Upper lobe of right lung (tissue), 1 donor: Measurements from ENCODE around the gene PCDHGB5. TPM values are rescaled to one million over a fixed set of nuclear protein-coding genes. Genes with fewer than 3 reads are reported as not detected.

Experiments
- ATAC-seq: fragments of 200-7000 bp; cut with Tn5 transposase; one replicate; pipeline ENCODE4 v1.9.1; 2020; ENCODE audit warnings: mild to moderate bottlenecking, moderate library complexity
- DNase-seq: peaks from one replicate; pipeline ENCODE4 v3.0.0-alpha.2; 2020
- H3K27ac ChIP-seq: fragments of 200-600 bp; one replicate; pipeline ENCODE4 v1.8.0; 2022
- H3K27me3 ChIP-seq: fragments of 200-600 bp; one replicate; pipeline ENCODE4 v1.8.0; 2022; ENCODE audit warnings: mild to moderate bottlenecking
- H3K36me3 ChIP-seq: fragments of 200-600 bp; one replicate; pipeline ENCODE4 v1.8.0; 2022
- H3K4me1 ChIP-seq: fragments of 200-600 bp; one replicate; pipeline ENCODE4 v1.8.0; 2022
- H3K4me3 ChIP-seq: fragments of 200-600 bp; one replicate; pipeline ENCODE4 v1.8.0; 2022; ENCODE audit warnings: mild to moderate bottlenecking
- H3K9me3 ChIP-seq: fragments of 200-600 bp; one replicate; pipeline ENCODE4 v1.8.0; 2022
- CTCF ChIP-seq: fragments of 200-600 bp; IDR thresholded peaks from one replicate; pipeline ENCODE4 v1.8.0; 2022; ENCODE audit warnings: antibody characterized with exemption
- intact Hi-C: fragments of 100-400 bp; cut with DNase I; formaldehyde crosslinking; loops from one replicate; pipeline ENCODE4 v1.11.0; 2022
- total RNA-seq: library from RNA; stranded (reverse); fragmentation: NEBNext Ultra II Directional; extraction: Animal tissue kit (Norgen Biotek cat#: 25700); gene quantifications from one replicate; pipeline ENCODE4 v1.2.1, GENCODE V29; 2021
- donor health status: DM: no; HTN: yes; CAD: no; lungs with severe emphysema.

PCDHGB5 gene
- total RNA-seq, 1 donor from 2014 or later: 11.0 TPM

DNA sequence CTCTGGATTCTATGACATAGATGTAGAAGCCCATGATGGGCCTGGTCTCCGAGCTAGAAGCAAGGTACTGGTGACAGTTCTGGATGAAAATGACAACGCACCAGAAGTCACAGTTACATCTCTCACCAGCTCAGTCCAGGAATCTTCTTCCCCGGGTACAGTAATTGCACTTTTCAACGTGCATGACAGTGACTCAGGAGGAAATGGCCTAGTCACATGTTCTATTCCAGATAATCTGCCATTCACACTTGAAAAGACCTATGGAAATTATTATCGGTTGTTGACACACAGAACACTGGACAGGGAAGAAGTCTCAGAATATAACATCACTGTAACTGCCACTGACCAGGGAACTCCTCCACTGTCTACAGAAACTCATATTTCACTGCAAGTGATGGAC, 41.6 kb upstream of the PCDHGB5 start:
- DNase-seq (no peak), ATAC-seq (no peak)
- Histone ChIP-seq H3K27me3 (peaks cover 13% of the 10 kb centered on the region), H3K27ac (no peak overlapping the region), H3K4me3 (no peak overlapping the region), H3K36me3 (no peaks in the 10 kb centered on the region), H3K9me3 (peaks cover 20% of the 10 kb centered on the region), H3K4me1 (no peaks in the 10 kb centered on the region)
- intact Hi-C loops: no loop called here
- no peak for TF ChIP-seq CTCF

- no peak for DNase-seq
- no peak overlapping the region for H3K4me3 ChIP-seq
- peaks cover 20% of the 10 kb centered on the region for H3K9me3 ChIP-seq
- H3K27me3 ChIP-seq: peaks cover 13% of the 10 kb centered on the region
- no peaks in the 10 kb centered on the region for H3K4me1 ChIP-seq
- no peak overlapping the region for H3K27ac ChIP-seq
- no peak for ATAC-seq
- no peak for TF ChIP-seq CTCF
- no peaks in the 10 kb centered on the region for H3K36me3 ChIP-seq
- intact Hi-C loops: no loop called here
Measured at GRCh38 chr5:141356950-141357349, 40.8 kb upstream of the PCDHGB5 start.

DNA sequence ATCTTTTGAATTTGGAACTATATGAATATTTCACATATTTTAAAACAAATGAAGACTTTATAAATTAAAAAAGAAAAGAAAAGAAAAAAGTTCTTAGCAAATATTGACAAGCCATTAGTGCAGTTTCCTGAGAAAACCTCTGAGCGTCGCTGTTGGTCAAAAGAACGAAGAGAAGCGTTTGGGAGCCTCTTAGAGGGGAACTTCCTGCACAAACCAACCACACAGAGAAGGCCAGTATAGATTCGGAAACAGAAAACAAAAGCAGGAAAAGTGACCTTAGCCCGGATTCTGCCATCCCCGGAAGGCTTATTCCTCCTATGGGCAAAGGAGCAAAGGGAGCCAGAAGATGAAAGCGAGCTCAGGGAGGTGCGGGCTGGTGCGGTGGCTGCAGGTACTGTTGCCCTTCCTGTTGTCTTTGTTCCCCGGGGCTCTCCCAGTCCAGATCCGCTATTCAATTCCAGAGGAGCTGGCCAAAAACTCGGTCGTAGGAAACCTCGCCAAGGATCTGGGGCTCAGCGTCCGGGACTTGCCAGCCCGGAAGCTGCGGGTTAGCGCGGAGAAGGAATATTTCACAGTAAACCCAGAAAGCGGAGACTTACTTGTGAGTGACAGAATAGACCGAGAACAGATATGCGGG, 37.8 kb upstream of the PCDHGB5 start, which contains the start of gene PCDHGB2:
Gene PCDHGB2 (plus strand): TSS at position 205 of the 637 bp plus-strand sequence. CDS start 142 bp downstream, at position 347.
- Histone ChIP-seq H3K27ac (no peak within 1 kb of the TSS), H3K4me3 (peak within 1 kb of the TSS; percentile 25), H3K4me1 (no peaks in the 10 kb centered on the region), H3K36me3 (no peaks in the 10 kb centered on the region), H3K27me3 (peaks cover 22% of the 10 kb centered on the region), H3K9me3 (peaks cover 33% of the 10 kb centered on the region)
- TF ChIP-seq CTCF: peak; percentile 40
- ATAC-seq (peak; percentile 62), DNase-seq (no peak)
- intact Hi-C loops: no loop called here

GRCh38 chr5:141360685-141361084, 37.1 kb upstream of the PCDHGB5 start:
- no peaks in the 10 kb centered on the region for H3K36me3 ChIP-seq
- intact Hi-C loops: no loop called here
- no peak overlapping the region for H3K4me3 ChIP-seq
- no peak overlapping the region for H3K27ac ChIP-seq
- peaks cover 27% of the 10 kb centered on the region for H3K9me3 ChIP-seq
- no peak for DNase-seq
- TF ChIP-seq CTCF: no peak
- peaks cover 27% of the 10 kb centered on the region for H3K27me3 ChIP-seq
- ATAC-seq: no peak
- H3K4me1 ChIP-seq: no peaks in the 10 kb centered on the region

DNA sequence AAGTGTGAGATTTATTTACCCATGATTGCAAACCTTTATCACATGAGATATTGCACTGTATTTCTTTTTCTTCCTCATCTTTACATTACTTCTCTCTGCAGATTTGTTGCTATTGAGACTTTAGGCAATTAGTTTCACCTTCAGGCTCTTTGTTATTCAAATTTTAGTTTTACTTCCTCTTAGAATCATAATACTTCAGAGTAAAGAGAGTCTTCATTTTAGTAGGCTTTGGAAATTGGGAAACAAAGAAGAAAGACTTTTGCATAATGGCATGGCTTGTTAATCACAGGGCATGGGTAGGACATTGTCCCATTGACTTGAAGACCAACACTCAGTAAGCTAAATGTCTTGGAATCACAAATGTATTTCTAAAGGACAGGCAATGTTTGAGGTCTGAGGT, 35.0 kb upstream of the PCDHGB5 start:
- no peak for ATAC-seq
- H3K9me3 ChIP-seq: peaks cover 23% of the 10 kb centered on the region
- intact Hi-C loops: no loop called here

More for the DNA sequence above, 35.0 kb upstream of the PCDHGB5 start:
- H3K27ac ChIP-seq: no peak overlapping the region
- TF ChIP-seq CTCF: no peak
- H3K36me3 ChIP-seq: no peaks in the 10 kb centered on the region
- H3K4me3 ChIP-seq: no peak overlapping the region
- peaks cover 36% of the 10 kb centered on the region for H3K27me3 ChIP-seq
- no peaks in the 10 kb centered on the region for H3K4me1 ChIP-seq
- no peak for DNase-seq
